ENCODE measurements around the gene LRRN2.

The LRRN2 gene

GRCh38 chr1:204712708-204713430, 27.3 kb upstream of the LRRN2 start:
- no peak for TF ChIP-seq CTCF (IDR thresholded peaks at IDR 0.05; ENCODE audit: low read depth, low read length)
- DNase-seq (ENCODE audit: extremely low read depth, low read depth) = no peak

- TF ChIP-seq CTCF (IDR thresholded peaks at IDR 0.05; ENCODE audit: low read depth, low read length) = no peak
- no peak for DNase-seq (ENCODE audit: extremely low read depth, low read depth)
Observed at GRCh38 chr1:204711947-204712701, 26.6 kb upstream of the LRRN2 start.

- no peak for TF ChIP-seq CTCF (IDR thresholded peaks at IDR 0.05; ENCODE audit: low read depth, low read length)
- DNase-seq (ENCODE audit: extremely low read depth, low read depth) = no peak
Observed at GRCh38 chr1:204711103-204711946, 25.8 kb upstream of the LRRN2 start.

GRCh38 chr1:204709960-204710912, 24.7 kb upstream of the LRRN2 start:
- no peak for DNase-seq (ENCODE audit: extremely low read depth, low read depth)
- TF ChIP-seq CTCF (IDR thresholded peaks at IDR 0.05; ENCODE audit: low read depth, low read length) = no peak

- DNase-seq (ENCODE audit: extremely low read depth, low read depth) = no peak
- TF ChIP-seq CTCF (IDR thresholded peaks at IDR 0.05; ENCODE audit: low read depth, low read length) = no peak
Observed at GRCh38 chr1:204709021-204709420, 23.5 kb upstream of the LRRN2 start.

GRCh38 chr1:204706838-204707509, 21.4 kb upstream of the LRRN2 start:
- no peak for DNase-seq (ENCODE audit: extremely low read depth, low read depth)
- no peak for TF ChIP-seq CTCF (IDR thresholded peaks at IDR 0.05; ENCODE audit: low read depth, low read length)

Measured in AG09319 (cell line).